Progenitor cell of endocrine pancreas (in vitro differentiated cells): Measurements from ENCODE around the gene ESR2. TPM values are rescaled to one million over a fixed set of nuclear protein-coding genes. Genes with fewer than 3 reads are reported as not detected.

Experiments
- DNase-seq: peaks from one replicate; pipeline ENCODE4 v3.0.0; 2021; ENCODE audit warnings: low spot score; ENCODE audit not compliant: unreplicated experiment
- H3K27ac Mint-ChIP-seq: 2 replicates; pipeline ENCODE4 v1.8.0; 2021; ENCODE audit warnings: mild to moderate bottlenecking, moderate library complexity, mixed read lengths
- H3K27me3 Mint-ChIP-seq: 2 replicates; pipeline ENCODE4 v1.8.0; 2021; ENCODE audit warnings: mixed read lengths
- H3K36me3 Mint-ChIP-seq: 2 replicates; pipeline ENCODE4 v1.8.0; 2022; ENCODE audit warnings: mixed read lengths; ENCODE audit not compliant: insufficient read depth
- H3K4me1 Mint-ChIP-seq: 2 replicates; pipeline ENCODE4 v1.8.0; 2021; ENCODE audit warnings: low read depth, mixed read lengths
- H3K4me3 Mint-ChIP-seq: 2 replicates; pipeline ENCODE4 v1.8.0; 2021; ENCODE audit warnings: low read depth, mild to moderate bottlenecking, moderate library complexity, mixed read lengths
- H3K9me3 Mint-ChIP-seq: 2 replicates; pipeline ENCODE4 v1.8.0; 2021; ENCODE audit warnings: low read depth, mixed read lengths
- total RNA-seq: library from RNA; stranded (reverse); gene quantifications from 2 replicates; pipeline ENCODE4 v1.2.1, GENCODE V29; 2021
- TF ChIP-seq, protein P1 (sequence below): fragments of 200-600 bp; sonication (generic); IDR thresholded peaks from one replicate; pipeline ENCODE4 v1.5.0; 2021; ENCODE audit warnings: antibody characterized with exemption, mild to moderate bottlenecking; ENCODE audit not compliant: unreplicated experiment

Gene ESR2
- total RNA-seq, 1 donor from 2014 or later = 0.29 TPM

DNA sequence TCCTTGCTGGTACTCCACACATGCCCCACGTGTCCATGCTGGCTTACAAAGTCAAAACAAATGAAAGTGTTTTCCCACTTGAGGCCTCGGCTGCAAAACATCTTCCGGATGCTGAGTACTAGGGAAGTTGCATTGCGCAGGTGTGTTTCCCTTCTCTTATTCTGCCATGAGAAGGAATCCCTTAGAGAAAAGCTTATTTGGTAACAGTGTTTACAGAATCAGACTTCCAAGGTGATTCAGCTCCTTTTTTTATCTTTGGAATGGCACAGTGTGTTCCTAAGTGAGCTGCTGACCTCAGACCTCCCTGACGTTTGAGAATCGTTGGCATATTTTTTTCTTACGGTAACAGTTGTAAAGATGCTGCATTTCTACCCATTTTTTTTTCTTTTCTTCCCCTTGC, 211.3 kb downstream of the ESR2 start:
- Mint-ChIP-seq H3K9me3 (no peaks in the 10 kb centered on the region), H3K27ac (no peak overlapping the region), H3K36me3 (peaks cover 23% of the 10 kb centered on the region), H3K4me3 (no peak overlapping the region), H3K27me3 (no peaks in the 10 kb centered on the region), H3K4me1 (no peaks in the 10 kb centered on the region)
- no peak for DNase-seq
- TF ChIP-seq, protein P1, sequence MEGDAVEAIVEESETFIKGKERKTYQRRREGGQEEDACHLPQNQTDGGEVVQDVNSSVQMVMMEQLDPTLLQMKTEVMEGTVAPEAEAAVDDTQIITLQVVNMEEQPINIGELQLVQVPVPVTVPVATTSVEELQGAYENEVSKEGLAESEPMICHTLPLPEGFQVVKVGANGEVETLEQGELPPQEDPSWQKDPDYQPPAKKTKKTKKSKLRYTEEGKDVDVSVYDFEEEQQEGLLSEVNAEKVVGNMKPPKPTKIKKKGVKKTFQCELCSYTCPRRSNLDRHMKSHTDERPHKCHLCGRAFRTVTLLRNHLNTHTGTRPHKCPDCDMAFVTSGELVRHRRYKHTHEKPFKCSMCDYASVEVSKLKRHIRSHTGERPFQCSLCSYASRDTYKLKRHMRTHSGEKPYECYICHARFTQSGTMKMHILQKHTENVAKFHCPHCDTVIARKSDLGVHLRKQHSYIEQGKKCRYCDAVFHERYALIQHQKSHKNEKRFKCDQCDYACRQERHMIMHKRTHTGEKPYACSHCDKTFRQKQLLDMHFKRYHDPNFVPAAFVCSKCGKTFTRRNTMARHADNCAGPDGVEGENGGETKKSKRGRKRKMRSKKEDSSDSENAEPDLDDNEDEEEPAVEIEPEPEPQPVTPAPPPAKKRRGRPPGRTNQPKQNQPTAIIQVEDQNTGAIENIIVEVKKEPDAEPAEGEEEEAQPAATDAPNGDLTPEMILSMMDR = no peak

DNA sequence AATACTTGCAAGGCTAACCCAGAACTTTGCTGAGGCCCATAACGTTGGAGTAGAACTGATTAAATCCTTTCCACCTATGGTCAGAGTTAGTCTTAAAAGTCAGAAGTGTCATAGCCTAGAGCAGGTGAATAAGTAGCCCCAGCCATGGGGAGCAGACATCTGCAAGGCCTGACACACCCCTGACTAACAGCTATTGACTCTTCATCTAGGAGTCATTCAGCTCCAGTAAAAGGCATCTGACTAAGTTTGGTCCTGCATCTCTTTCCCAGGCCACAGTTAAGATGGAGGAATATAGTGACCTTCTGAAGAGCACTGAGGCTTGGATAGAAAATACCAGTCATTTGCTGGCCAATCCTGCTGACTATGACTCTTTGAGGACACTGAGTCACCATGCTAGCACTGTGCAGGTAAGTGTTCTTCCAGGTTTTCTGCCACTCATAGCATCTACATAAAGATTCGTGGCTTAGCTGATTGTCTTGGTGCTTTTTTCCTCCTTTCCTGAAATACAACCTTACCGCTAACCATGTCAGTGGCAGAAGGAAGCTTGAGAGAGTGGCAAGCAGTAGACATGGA, 212.9 kb downstream of the ESR2 start:
- Mint-ChIP-seq H3K36me3 (peaks cover 22% of the 10 kb centered on the region), H3K27me3 (no peaks in the 10 kb centered on the region), H3K9me3 (no peaks in the 10 kb centered on the region), H3K4me3 (no peak overlapping the region), H3K4me1 (no peaks in the 10 kb centered on the region), H3K27ac (no peak overlapping the region)
- no peak for DNase-seq
- TF ChIP-seq, protein P1 = no peak

DNA sequence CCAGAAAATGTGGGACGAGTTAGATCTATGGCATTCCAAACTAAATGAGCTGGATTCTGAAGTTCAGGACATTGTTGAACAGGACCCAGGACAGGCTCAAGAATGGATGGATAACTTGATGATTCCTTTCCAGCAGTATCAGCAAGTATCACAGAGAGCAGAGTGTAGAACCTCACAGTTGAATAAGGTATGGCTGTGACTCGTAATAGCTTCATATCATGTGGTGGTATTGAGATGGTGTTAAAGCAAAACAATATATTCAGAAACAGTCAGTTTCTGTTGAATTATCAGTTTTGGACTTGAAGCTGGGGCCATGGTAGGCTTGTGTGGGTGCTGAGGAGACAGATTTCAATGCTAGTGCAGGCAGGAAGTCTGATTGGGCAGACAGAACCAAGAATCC, 213.7 kb downstream of the ESR2 start:
- H3K27ac Mint-ChIP-seq = no peak overlapping the region
- H3K27me3 Mint-ChIP-seq = no peaks in the 10 kb centered on the region

DNA sequence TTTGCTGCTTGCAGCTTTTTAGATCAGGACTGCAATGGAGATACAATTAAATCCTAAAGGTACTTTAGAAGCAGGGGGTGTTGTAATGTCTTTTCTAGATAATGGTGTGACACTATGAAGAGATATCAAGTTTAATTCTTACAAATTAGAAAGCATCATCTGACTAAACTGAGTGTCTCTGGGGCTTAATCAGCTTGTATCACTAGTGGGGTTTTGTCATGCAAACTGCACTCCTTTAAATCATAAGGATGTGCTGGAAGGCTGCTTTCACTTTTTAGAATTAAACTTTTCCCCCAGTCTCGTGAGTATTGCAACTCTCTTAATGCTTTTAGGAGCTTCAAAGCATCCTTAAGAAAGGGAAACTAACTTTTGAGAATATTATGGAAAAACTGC, 218.6 kb downstream of the ESR2 start:
- no peaks in the 10 kb centered on the region for H3K9me3 Mint-ChIP-seq
- H3K36me3 Mint-ChIP-seq = peaks cover 34% of the 10 kb centered on the region
- H3K4me3 Mint-ChIP-seq = no peak overlapping the region
- DNase-seq = no peak
- H3K4me1 Mint-ChIP-seq = peaks cover 3% of the 10 kb centered on the region
- TF ChIP-seq, protein P1 = no peak
- no peak overlapping the region for H3K27ac Mint-ChIP-seq
- no peaks in the 10 kb centered on the region for H3K27me3 Mint-ChIP-seq

More for the DNA sequence above, 213.7 kb downstream of the ESR2 start:
- TF ChIP-seq, protein P1 = no peak
- H3K9me3 Mint-ChIP-seq = no peaks in the 10 kb centered on the region
- no peak overlapping the region for H3K4me3 Mint-ChIP-seq
- no peaks in the 10 kb centered on the region for H3K4me1 Mint-ChIP-seq
- H3K36me3 Mint-ChIP-seq = peaks cover 24% of the 10 kb centered on the region
- DNase-seq = no peak

DNA sequence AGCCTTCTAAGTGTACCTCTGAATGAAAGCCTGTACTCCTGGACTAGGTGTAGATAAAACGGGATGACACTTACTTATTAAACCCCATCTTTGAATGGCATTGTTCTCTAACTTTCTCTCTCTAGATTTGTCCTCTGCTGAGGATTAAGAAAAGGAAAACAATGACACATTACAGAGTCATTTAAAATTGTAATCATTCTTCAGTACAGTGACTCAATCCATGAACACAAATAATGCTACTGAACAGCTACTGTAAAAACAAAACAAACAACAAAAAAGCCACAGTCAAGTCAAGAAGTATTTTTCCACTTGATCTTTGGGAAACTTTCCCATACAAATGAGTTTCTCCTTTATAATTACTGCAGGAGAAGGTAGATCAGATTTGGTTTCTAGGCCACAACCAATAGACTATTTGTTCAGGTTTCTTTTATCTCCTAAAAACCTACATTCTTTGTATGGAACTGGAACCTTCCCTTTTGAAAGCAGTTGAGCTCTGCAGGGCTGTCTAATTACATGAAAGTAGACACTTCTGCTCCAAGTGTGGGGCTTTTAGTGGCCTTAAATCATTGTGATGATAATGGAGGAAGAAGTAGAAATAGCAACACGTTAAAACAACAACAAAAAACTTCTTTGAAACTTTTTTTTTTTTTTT, 219.1 kb downstream of the ESR2 start:
- H3K9me3 Mint-ChIP-seq = no peaks in the 10 kb centered on the region
- no peak overlapping the region for H3K4me3 Mint-ChIP-seq
- H3K27ac Mint-ChIP-seq = no peak overlapping the region
- DNase-seq = no peak
- peaks cover 31% of the 10 kb centered on the region for H3K36me3 Mint-ChIP-seq
- TF ChIP-seq, protein P1 = no peak
- peaks cover 6% of the 10 kb centered on the region for H3K4me1 Mint-ChIP-seq
- H3K27me3 Mint-ChIP-seq = no peaks in the 10 kb centered on the region
